ENCODE measurements around the gene TLDC2.

GRCh38 chr20:36872852-36873251 is 3.1 kb upstream of the TLDC2 start:
- no peak for TF ChIP-seq POLR2A (IDR thresholded peaks at IDR 0.05; ENCODE audit: low read length)
- TF ChIP-seq GATA1 (IDR thresholded peaks at IDR 0.05; ENCODE audit: low read depth, low read length): no peak

Data from erythroblast (primary cell).